Measurements from ENCODE around the gene MYO3B.

The MYO3B gene

DNA sequence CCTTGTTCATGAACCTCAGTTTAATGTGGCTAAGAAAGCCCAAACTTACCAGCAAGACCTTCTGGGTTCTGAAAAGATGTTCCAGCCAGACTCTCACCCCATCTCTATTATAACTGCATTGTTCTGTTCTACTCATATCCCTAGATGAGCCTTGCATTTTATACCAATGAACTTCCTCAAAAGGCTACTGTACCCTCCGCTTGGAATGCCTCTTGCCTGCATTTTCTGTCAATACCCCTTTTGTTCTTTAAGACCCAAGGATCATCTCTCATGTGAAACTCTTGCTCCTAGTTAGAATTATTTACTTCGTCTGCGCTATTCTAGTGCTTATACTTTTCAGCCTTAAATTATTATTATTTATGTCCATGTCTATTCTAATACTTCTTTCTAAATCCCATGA lies 181.5 kb downstream of the MYO3B start:
- no peak overlapping the region for H3K4me3 ChIP-seq (ENCODE audit: low read depth, low read length)
- H3K9ac ChIP-seq (ENCODE audit: low read depth, low read length) = no peak overlapping the region
- no peaks in the 10 kb centered on the region for H3K36me3 ChIP-seq (ENCODE audit: control insufficient read depth, insufficient read depth, low read length)
- peaks cover 14% of the 10 kb centered on the region for H3K4me1 ChIP-seq (ENCODE audit: control insufficient read depth, insufficient read depth, low read length)
- no peaks in the 10 kb centered on the region for H3K9me3 ChIP-seq (ENCODE audit: control insufficient read depth, insufficient read depth, low read length)
- no peaks in the 10 kb centered on the region for H3K27me3 ChIP-seq (ENCODE audit: control insufficient read depth, insufficient read depth, low read length)

DNA sequence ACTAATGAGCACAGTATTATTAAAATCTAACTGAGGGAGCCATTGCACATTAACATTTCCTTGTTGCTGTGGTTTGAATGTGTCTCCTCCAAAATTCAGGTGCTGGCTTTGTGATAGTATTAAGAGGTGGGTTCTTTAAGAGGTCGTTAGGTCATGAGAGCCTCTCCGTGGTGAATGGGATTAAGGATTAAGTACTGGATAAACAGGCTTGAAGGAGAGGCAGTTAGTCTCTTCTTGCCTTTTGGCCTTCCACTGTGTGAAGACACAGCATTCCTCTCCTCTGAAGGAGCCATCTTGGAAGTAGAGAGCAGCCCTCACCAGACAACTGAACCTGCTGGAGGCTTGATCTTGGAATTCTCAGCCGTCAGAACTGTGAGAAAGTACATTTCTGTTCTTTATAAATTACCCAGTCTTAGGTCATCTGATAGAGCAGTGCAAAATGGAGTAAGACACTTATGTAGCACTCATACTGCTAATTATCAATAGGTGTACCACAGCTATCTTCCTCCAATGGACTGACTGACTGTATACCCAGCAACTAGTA lies 182.7 kb downstream of the MYO3B start:
- Histone ChIP-seq H3K4me1 (ENCODE audit: control insufficient read depth, insufficient read depth, low read length) (peaks cover 10% of the 10 kb centered on the region), H3K9me3 (ENCODE audit: control insufficient read depth, insufficient read depth, low read length) (no peaks in the 10 kb centered on the region), H3K27me3 (ENCODE audit: control insufficient read depth, insufficient read depth, low read length) (no peaks in the 10 kb centered on the region), H3K36me3 (ENCODE audit: control insufficient read depth, insufficient read depth, low read length) (no peaks in the 10 kb centered on the region), H3K4me3 (ENCODE audit: low read depth, low read length) (no peak overlapping the region), H3K9ac (ENCODE audit: low read depth, low read length) (no peak overlapping the region)

DNA sequence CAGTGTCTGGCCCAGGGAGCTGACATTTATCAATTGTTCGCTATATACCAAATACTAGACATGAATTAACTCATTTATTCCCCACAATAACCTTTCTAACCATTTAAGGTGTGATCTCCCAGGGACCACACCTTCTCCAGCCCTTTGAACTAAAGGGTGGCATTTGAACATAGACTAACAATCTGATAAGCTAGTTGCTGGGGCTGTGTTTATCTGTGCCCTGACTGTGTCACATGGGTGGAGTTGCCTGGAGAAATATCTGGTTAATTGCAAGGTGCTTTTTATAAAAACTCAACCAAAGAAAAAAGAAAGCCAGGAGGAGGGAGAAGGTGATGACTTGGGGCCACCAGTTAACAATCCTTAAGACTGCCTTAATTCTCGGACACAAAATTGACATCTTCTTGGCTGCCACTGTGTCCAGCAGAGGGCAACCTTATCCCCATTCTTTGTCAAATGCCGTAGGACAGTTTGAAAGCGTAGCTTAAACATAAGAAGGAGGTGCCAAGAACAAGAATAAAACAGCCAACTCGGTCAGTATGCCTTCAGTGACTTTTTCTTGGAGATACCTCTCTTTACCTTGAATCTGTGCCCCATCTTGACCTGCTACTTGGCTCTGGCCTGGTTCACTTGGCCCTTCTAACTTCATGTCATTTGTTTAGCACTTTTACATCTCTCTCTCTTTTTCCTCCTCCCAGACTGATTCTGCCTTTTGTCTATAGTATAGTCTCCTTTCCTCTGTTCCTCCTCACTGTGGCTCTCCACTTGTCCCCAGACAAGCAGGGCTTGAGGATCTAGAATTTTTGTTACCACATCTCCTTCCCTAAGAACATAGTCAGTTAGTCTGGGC lies 183.4 kb downstream of the MYO3B start:
- Histone ChIP-seq H3K36me3 (ENCODE audit: control insufficient read depth, insufficient read depth, low read length) (no peaks in the 10 kb centered on the region), H3K27me3 (ENCODE audit: control insufficient read depth, insufficient read depth, low read length) (no peaks in the 10 kb centered on the region), H3K4me3 (ENCODE audit: low read depth, low read length) (no peak overlapping the region), H3K9me3 (ENCODE audit: control insufficient read depth, insufficient read depth, low read length) (no peaks in the 10 kb centered on the region), H3K4me1 (ENCODE audit: control insufficient read depth, insufficient read depth, low read length) (peaks cover 10% of the 10 kb centered on the region), H3K9ac (ENCODE audit: low read depth, low read length) (no peak overlapping the region)

DNA sequence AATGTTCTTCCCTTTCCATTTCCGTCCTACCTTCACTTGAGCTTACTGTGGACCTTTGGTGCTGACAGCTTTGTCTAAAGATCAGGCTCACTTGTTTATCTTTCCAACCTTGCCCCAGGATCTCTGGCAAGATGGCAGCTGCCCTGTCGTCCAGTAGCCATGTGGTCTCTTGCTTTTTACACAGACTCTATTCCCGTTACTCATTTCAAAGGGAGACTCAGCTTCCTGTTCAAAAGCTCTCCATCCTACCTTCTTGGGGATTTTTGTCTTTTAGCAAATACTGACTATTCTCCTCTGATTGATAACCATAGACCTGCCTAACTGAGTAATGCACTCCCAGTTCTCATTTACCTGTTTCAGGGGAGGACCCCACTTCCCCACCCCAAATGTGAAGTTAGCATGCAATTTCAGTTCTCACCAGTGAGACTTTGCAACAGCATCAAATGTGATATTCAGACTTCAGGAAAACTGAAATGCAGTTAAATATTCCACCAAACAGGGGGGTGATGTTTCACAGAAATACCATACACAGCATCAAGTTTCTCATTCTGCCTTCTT lies 184.4 kb downstream of the MYO3B start:
- H3K27me3 ChIP-seq (ENCODE audit: control insufficient read depth, insufficient read depth, low read length) = no peaks in the 10 kb centered on the region
- H3K4me1 ChIP-seq (ENCODE audit: control insufficient read depth, insufficient read depth, low read length) = peaks cover 13% of the 10 kb centered on the region
- H3K36me3 ChIP-seq (ENCODE audit: control insufficient read depth, insufficient read depth, low read length) = no peaks in the 10 kb centered on the region
- H3K9me3 ChIP-seq (ENCODE audit: control insufficient read depth, insufficient read depth, low read length) = no peaks in the 10 kb centered on the region
- H3K4me3 ChIP-seq (ENCODE audit: low read depth, low read length) = no peak overlapping the region
- no peak overlapping the region for H3K9ac ChIP-seq (ENCODE audit: low read depth, low read length)

DNA sequence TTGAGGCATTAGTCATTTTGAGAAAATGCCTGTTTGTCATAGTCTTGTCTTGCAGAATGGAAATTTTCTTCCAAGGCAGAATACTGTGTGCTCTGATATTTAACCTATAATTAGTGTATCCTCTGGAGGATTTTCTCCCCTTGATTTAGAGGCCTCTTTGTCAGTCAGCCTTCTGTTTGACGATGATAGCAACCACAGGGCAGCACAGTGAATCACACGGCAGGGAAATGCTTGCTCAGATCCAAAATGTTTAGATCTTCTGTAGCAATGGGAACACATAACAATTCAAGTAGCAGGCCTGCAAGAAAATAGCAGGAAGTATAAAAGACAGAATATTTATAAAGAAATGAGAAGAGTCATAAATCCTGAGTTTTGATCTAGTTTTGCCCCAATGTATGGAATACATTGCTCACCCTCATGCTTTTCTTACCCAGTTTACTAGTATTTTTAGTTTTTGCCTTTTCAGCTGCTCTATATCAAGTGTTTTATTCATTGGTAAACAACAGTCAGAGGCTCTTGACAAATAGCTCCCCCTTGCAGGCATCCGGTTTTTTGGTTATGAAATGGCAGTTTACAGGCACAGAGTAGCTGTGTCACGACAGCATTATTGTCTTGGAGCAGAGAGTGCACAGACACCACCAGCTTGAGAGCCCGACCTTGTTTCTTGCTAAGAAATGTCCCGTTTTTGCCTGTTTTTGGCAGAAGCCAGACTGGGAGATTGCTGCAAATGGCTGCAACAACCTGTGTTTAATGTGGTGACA lies 185.1 kb downstream of the MYO3B start:
- Histone ChIP-seq H3K36me3 (ENCODE audit: control insufficient read depth, insufficient read depth, low read length) (no peaks in the 10 kb centered on the region), H3K27me3 (ENCODE audit: control insufficient read depth, insufficient read depth, low read length) (no peaks in the 10 kb centered on the region), H3K9me3 (ENCODE audit: control insufficient read depth, insufficient read depth, low read length) (no peaks in the 10 kb centered on the region), H3K4me3 (ENCODE audit: low read depth, low read length) (no peak overlapping the region), H3K9ac (ENCODE audit: low read depth, low read length) (no peak overlapping the region), H3K4me1 (ENCODE audit: control insufficient read depth, insufficient read depth, low read length) (peaks cover 13% of the 10 kb centered on the region)

DNA sequence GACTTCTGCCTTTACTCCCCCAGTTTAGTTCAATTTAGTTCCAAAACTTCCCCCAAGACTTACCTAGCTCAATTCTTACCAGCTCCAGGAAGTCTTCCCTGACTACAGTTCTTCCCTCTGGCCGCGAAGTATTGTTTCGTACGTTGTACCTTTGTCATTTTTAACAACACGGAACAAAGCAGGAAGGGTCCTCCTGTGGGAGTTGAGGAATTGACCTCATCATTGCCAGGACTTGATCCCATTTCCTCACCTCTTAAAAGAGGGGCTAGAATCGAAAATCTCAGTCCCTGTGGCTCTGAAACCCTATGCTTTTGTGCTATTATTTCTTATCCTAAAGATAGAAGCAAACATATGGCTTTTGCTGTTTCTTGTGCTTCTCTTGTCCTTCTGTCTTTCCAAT lies 187.1 kb downstream of the MYO3B start:
- Histone ChIP-seq H3K27me3 (ENCODE audit: control insufficient read depth, insufficient read depth, low read length) (no peaks in the 10 kb centered on the region), H3K9ac (ENCODE audit: low read depth, low read length) (no peak overlapping the region), H3K4me3 (ENCODE audit: low read depth, low read length) (no peak overlapping the region), H3K4me1 (ENCODE audit: control insufficient read depth, insufficient read depth, low read length) (peaks cover 24% of the 10 kb centered on the region), H3K36me3 (ENCODE audit: control insufficient read depth, insufficient read depth, low read length) (no peaks in the 10 kb centered on the region), H3K9me3 (ENCODE audit: control insufficient read depth, insufficient read depth, low read length) (no peaks in the 10 kb centered on the region)

DNA sequence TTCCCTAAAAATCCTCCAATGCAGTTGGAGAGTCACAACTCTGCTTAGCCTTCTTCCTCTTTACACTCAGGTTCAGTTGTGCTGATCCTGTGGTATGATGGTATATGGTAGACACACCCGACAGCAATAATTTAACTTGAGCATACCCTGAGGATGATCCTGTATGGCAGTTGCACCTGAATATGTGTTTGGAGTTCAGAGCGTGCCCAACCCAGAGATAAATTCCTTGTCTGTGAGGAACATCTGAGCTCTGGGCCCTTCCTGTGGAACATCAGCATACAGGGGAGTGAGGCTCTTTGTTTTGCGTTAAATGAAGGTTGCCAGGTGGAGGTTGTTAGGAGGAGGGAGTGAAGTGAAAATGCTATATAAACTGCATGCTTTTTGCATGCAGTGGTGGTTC lies 187.7 kb downstream of the MYO3B start:
- Histone ChIP-seq H3K9ac (ENCODE audit: low read depth, low read length) (no peak overlapping the region), H3K27me3 (ENCODE audit: control insufficient read depth, insufficient read depth, low read length) (no peaks in the 10 kb centered on the region)

DNA sequence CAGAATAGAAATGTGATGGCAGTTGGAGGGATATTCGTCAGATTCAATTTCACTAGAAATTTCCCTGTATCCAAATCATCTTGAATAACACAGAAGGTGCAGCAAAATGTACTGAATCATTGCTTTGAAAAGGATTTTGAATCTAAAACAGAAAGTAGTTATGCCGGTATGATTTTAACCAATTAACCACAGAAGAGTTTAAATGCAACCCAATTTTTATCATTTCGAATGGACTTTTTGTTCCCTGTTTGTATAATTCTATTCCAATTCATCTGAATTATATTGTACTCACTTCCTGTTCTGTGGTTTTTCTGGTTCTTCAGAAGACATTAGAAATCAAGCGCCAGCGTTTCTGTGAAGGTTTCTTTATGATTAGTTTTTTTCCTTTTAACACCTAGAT lies 190.4 kb downstream of the MYO3B start:
- Histone ChIP-seq H3K9ac (ENCODE audit: low read depth, low read length) (no peak overlapping the region), H3K4me1 (ENCODE audit: control insufficient read depth, insufficient read depth, low read length) (peaks cover 19% of the 10 kb centered on the region), H3K9me3 (ENCODE audit: control insufficient read depth, insufficient read depth, low read length) (no peaks in the 10 kb centered on the region), H3K4me3 (ENCODE audit: low read depth, low read length) (no peak overlapping the region), H3K36me3 (ENCODE audit: control insufficient read depth, insufficient read depth, low read length) (no peaks in the 10 kb centered on the region), H3K27me3 (ENCODE audit: control insufficient read depth, insufficient read depth, low read length) (no peaks in the 10 kb centered on the region)

More for the DNA sequence above, 187.7 kb downstream of the MYO3B start:
- Histone ChIP-seq H3K9me3 (ENCODE audit: control insufficient read depth, insufficient read depth, low read length) (no peaks in the 10 kb centered on the region), H3K4me1 (ENCODE audit: control insufficient read depth, insufficient read depth, low read length) (peaks cover 22% of the 10 kb centered on the region), H3K36me3 (ENCODE audit: control insufficient read depth, insufficient read depth, low read length) (no peaks in the 10 kb centered on the region), H3K4me3 (ENCODE audit: low read depth, low read length) (no peak overlapping the region)

DNA sequence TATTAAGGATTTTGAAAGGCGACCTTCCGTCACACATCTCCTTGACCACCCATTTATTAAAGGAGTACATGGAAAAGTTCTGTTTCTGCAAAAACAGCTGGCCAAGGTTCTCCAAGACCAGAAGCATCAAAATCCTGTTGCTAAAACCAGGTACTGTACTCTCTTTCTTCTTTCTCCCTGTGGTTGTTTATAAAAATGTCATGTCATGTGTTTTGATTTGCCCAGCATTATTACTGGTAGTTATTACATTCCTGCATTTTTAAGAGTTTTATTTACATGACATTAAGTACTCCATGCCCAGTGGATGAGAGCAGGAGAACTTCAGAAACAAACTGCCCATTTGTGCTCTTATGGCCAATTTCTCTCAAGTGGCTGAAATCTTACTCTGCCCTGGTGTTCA lies 191.3 kb downstream of the MYO3B start:
- Histone ChIP-seq H3K27me3 (ENCODE audit: control insufficient read depth, insufficient read depth, low read length) (no peaks in the 10 kb centered on the region), H3K4me1 (ENCODE audit: control insufficient read depth, insufficient read depth, low read length) (peaks cover 19% of the 10 kb centered on the region), H3K4me3 (ENCODE audit: low read depth, low read length) (no peak overlapping the region), H3K36me3 (ENCODE audit: control insufficient read depth, insufficient read depth, low read length) (no peaks in the 10 kb centered on the region), H3K9ac (ENCODE audit: low read depth, low read length) (no peak overlapping the region), H3K9me3 (ENCODE audit: control insufficient read depth, insufficient read depth, low read length) (no peaks in the 10 kb centered on the region)

DNA sequence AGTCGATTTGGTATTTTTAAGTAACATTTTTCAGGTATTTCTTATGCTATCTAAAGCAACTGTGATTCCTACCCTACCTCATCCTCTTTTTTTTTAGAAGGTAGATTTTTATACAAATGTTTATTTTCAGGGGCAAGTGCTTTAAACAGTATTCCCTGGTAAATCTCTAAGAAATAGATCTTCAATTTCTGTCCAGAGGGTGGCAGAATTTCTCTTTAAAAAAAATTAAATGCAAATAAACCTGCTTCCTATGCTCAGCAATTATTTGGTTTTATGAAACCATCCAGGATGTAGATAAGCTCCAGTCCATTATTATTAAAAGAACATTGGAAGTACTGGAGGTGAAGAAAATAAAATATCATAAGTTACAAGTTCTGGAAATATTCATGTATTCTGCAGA lies 191.9 kb downstream of the MYO3B start:
- H3K4me1 ChIP-seq (ENCODE audit: control insufficient read depth, insufficient read depth, low read length) = peaks cover 16% of the 10 kb centered on the region
- no peak overlapping the region for H3K9ac ChIP-seq (ENCODE audit: low read depth, low read length)
- no peak overlapping the region for H3K4me3 ChIP-seq (ENCODE audit: low read depth, low read length)
- no peaks in the 10 kb centered on the region for H3K27me3 ChIP-seq (ENCODE audit: control insufficient read depth, insufficient read depth, low read length)
- H3K36me3 ChIP-seq (ENCODE audit: control insufficient read depth, insufficient read depth, low read length) = no peaks in the 10 kb centered on the region
- H3K9me3 ChIP-seq (ENCODE audit: control insufficient read depth, insufficient read depth, low read length) = no peaks in the 10 kb centered on the region

DNA sequence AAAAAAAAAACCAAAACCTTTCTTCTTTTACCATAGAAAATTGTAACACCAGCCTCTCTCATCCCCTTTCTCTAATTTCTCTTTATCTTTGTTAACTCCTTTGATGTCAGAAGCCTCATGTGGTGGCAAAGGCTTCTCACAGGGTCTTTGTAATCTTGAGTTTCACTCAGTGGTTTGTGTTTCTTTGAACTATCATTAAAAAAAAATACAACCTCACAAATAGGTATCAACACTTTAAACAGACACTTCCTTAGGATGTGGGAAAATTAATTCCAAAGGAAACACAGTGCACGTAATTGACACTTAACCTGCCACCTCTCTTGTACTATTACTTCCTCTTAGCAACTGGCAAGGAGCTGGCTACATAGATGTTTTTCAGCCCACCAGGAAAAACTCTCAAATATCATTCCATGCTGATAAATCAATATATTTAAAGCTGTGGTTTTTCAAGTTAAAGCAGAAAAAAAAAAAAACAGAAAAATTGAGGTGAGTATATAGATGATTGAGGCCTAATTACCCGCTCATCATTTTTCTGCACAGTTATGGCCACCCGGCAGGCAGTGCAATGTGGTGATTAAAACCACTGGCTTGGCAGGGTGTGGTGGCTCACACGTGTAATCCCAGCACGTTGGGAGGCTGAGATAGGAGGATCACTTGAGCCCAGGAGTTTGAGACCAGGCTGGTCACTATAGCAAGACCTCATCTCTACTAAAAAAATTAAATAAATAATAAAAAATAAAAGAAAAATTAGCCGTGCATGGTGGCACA lies 193.5 kb downstream of the MYO3B start:
- Histone ChIP-seq H3K36me3 (ENCODE audit: control insufficient read depth, insufficient read depth, low read length) (no peaks in the 10 kb centered on the region), H3K9me3 (ENCODE audit: control insufficient read depth, insufficient read depth, low read length) (no peaks in the 10 kb centered on the region), H3K4me3 (ENCODE audit: low read depth, low read length) (no peak overlapping the region), H3K9ac (ENCODE audit: low read depth, low read length) (no peak overlapping the region), H3K27me3 (ENCODE audit: control insufficient read depth, insufficient read depth, low read length) (no peaks in the 10 kb centered on the region), H3K4me1 (ENCODE audit: control insufficient read depth, insufficient read depth, low read length) (peaks cover 20% of the 10 kb centered on the region)

Data from iPS-15b (cell line).